MM.1S (cell line): ENCODE results near the gene TIMP1.

Experiments
- DNase-seq: peaks from one replicate; pipeline ENCODE4 v3.0.0-alpha.2; 2015
- H2AFZ ChIP-seq: fragments of 300-600 bp; sonication (generic); 2 replicates; pipeline ENCODE4 v1.6.0; 2016; ENCODE audit warnings: antibody characterized with exemption, low read length
- H3F3A ChIP-seq: fragments of 300-600 bp; sonication (generic); 2 replicates; pipeline ENCODE4 v1.6.1; 2016; ENCODE audit warnings: mild to moderate bottlenecking, antibody characterized with exemption, low read length, moderate library complexity, mixed read lengths; ENCODE audit not compliant: insufficient read depth
- H3K27ac ChIP-seq: fragments of 300-600 bp; sonication (generic); 2 replicates; pipeline ENCODE4 v1.5.1; 2016; ENCODE audit warnings: mild to moderate bottlenecking, low read length
- H3K27me3 ChIP-seq: fragments of 300-600 bp; sonication (generic); replicated peaks from 2 replicates; pipeline ENCODE4 v1.6.0; 2016; ENCODE audit warnings: low read length; ENCODE audit not compliant: insufficient read depth
- H3K36me3 ChIP-seq: fragments of 300-600 bp; sonication (generic); replicated peaks from 2 replicates; pipeline ENCODE4 v1.6.1; 2016; ENCODE audit warnings: mild to moderate bottlenecking, low read length, mixed read lengths; ENCODE audit not compliant: insufficient read depth
- H3K4me1 ChIP-seq: fragments of 300-600 bp; sonication (generic); 2 replicates; pipeline ENCODE4 v1.6.1; 2016; ENCODE audit warnings: low read length, mixed read lengths
- H3K4me2 ChIP-seq: fragments of 300-600 bp; sonication (generic); 2 replicates; pipeline ENCODE4 v1.6.0; 2016; ENCODE audit warnings: low read depth, low read length
- H3K4me3 ChIP-seq: fragments of 300-600 bp; sonication (generic); 2 replicates; pipeline ENCODE4 v1.5.1; 2016; ENCODE audit warnings: low read length, mixed read lengths
- H3K79me2 ChIP-seq: fragments of 300-600 bp; sonication (generic); 2 replicates; pipeline ENCODE4 v1.6.1; 2016; ENCODE audit warnings: mixed run types, low read length, mixed read lengths
- H3K9ac ChIP-seq: fragments of 300-600 bp; sonication (generic); 2 replicates; pipeline ENCODE4 v1.6.1; 2016; ENCODE audit warnings: low read length, mixed read lengths
- H3K9me2 ChIP-seq: fragments of 300-600 bp; sonication (generic); replicated peaks from 2 replicates; pipeline ENCODE4 v1.6.1; 2016; ENCODE audit warnings: mild to moderate bottlenecking, low read length, mixed read lengths; ENCODE audit not compliant: insufficient read depth
- H3K9me3 ChIP-seq: fragments of 300-600 bp; sonication (generic); replicated peaks from 2 replicates; pipeline ENCODE4 v1.6.1; 2016; ENCODE audit warnings: mild to moderate bottlenecking, low read length, mixed read lengths; ENCODE audit not compliant: insufficient read depth
- H4K20me1 ChIP-seq: fragments of 300-600 bp; sonication (generic); 2 replicates; pipeline ENCODE4 v1.6.1; 2016; ENCODE audit warnings: mild to moderate bottlenecking, low read length, moderate library complexity, mixed read lengths; ENCODE audit not compliant: insufficient read depth
- EZH2 ChIP-seq: fragments of 300-600 bp; sonication (generic); optimal IDR thresholded peaks from 2 replicates; pipeline ENCODE3; 2017; ENCODE audit warnings: low read depth, mild to moderate bottlenecking, antibody characterized with exemption, low read length, mixed read lengths
- EZH2phosphoT487 ChIP-seq: fragments of 300-600 bp; sonication (generic); IDR thresholded peaks from 2 replicates; pipeline ENCODE4 v1.6.1; 2018; ENCODE audit warnings: antibody characterized with exemption, low read length
- TF ChIP-seq, protein P1 (sequence below): fragments of 300-600 bp; sonication (generic); IDR thresholded peaks from 2 replicates; pipeline ENCODE4 v1.5.1; 2016; ENCODE audit warnings: antibody characterized with exemption, low read length, mixed read lengths

The TIMP1 gene

DNA sequence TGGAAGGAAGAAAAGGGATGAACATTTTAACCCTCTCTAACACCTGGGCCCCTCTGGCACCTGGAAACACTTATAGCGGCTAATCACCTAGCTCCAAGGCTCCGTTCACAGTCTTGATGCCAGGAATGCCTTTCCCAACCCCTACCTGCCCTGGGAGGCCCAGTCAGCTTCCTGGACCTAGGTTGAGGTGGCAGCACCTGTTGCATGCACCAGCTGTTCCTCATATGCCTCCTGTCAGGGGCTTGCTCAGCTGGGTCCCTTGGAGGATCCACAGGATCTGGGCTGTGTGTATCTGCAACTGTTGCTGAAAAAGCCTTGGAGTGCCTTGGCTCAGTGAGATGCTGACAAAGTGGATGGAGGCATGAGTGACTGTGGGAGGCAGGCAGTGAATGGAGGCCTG, 43.1 kb downstream of the TIMP1 start:
- Histone ChIP-seq H3F3A (no peaks in the 10 kb centered on the region), H3K27ac (no peak overlapping the region), H3K79me2 (no peaks in the 10 kb centered on the region), H3K9me2 (no peaks in the 10 kb centered on the region), H3K27me3 (no peaks in the 10 kb centered on the region), H3K9me3 (no peaks in the 10 kb centered on the region), H4K20me1 (no peaks in the 10 kb centered on the region), H3K36me3 (no peaks in the 10 kb centered on the region), H2AFZ (no peak overlapping the region), H3K9ac (no peak overlapping the region), H3K4me3 (no peak overlapping the region), H3K4me1 (peaks cover 6% of the 10 kb centered on the region; the same call in 1 of the 2 replicates), H3K4me2 (no peak overlapping the region)
- no peak for DNase-seq
- TF ChIP-seq EZH2 (no peak), EZH2phosphoT487 (no peak)
- TF ChIP-seq, protein P1, sequence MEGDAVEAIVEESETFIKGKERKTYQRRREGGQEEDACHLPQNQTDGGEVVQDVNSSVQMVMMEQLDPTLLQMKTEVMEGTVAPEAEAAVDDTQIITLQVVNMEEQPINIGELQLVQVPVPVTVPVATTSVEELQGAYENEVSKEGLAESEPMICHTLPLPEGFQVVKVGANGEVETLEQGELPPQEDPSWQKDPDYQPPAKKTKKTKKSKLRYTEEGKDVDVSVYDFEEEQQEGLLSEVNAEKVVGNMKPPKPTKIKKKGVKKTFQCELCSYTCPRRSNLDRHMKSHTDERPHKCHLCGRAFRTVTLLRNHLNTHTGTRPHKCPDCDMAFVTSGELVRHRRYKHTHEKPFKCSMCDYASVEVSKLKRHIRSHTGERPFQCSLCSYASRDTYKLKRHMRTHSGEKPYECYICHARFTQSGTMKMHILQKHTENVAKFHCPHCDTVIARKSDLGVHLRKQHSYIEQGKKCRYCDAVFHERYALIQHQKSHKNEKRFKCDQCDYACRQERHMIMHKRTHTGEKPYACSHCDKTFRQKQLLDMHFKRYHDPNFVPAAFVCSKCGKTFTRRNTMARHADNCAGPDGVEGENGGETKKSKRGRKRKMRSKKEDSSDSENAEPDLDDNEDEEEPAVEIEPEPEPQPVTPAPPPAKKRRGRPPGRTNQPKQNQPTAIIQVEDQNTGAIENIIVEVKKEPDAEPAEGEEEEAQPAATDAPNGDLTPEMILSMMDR = no peak

DNA sequence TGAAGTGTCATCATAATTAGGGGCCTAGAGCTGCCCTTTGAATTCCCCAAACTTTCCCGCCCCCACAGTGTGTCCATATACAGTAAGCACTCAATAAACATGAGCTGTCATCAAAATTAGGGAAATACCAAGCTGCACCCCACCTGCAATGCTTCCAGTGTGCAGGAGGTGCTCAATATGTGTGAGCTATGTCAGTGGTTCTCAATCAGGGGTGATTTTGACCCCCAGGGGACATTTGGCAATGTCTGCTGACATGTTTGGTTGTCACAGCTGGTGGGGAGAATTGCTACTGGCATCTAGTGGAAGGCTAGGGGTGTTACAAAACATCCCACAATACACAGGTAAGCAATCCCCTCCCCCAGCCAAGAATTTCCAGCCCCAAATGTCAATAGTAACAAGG, 46.7 kb downstream of the TIMP1 start:
- Histone ChIP-seq H3K36me3 (no peaks in the 10 kb centered on the region), H3K4me2 (no peak overlapping the region), H4K20me1 (no peaks in the 10 kb centered on the region), H3K4me1 (peaks cover 6% of the 10 kb centered on the region; the same call in 1 of the 2 replicates), H3K9me2 (no peaks in the 10 kb centered on the region), H2AFZ (no peak overlapping the region), H3K9me3 (no peaks in the 10 kb centered on the region), H3F3A (no peaks in the 10 kb centered on the region), H3K27ac (no peak overlapping the region), H3K4me3 (no peak overlapping the region), H3K79me2 (no peaks in the 10 kb centered on the region), H3K27me3 (no peaks in the 10 kb centered on the region), H3K9ac (no peak overlapping the region)
- no peak for DNase-seq
- TF ChIP-seq EZH2phosphoT487 (no peak), EZH2 (no peak)
- TF ChIP-seq, protein P1 = no peak

DNA sequence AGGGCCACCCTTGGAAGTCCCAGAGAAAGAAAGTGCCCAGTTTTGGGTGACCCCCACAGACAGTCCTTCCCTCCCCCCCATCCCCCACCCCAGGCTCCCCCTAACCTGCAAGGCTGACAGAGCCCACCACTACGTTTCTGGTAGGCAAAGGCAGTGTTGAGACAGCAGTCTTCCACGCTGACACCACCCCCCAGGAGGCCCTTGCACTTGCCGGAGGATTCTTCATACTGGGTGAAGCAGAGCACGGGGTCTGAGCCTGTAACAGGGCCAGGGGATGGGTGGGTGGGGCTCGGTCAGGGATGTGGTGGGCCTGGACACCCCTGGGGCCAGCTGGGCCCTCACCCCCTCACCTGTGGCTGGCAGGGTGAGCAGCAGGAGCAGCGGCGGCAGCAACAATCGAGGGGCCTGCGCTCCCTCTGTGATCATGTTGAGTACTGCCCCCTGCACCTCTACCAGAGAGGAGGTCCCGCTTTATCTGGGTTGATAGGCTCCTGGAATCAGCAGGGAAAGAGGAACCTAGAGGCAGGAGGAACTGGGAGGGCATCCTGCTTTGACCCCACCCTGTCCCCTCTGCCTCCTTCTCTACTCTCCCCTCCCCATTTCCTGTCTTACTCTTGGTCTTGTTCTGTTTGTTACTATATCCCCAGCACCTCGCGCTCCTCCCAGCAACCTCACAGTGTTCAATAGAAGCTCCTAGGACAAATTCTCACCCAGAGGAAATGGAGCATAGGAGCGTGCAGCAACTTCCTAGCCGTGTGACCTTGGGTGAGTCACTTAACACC, 47.4 kb downstream of the TIMP1 start, which contains the start of gene CFP:
Gene CFP, minus strand, starts transcription at position 512 of the 782 bp plus-strand sequence. Its CDS starts 86 bp downstream, at position 426.
- no peaks in the 10 kb centered on the region for H4K20me1 ChIP-seq
- no peak within 1 kb of the TSS for H3K9ac ChIP-seq
- H3F3A ChIP-seq = no peaks in the 10 kb centered on the region
- no peak within 1 kb of the TSS for H3K4me3 ChIP-seq
- H3K9me3 ChIP-seq = no peaks in the 10 kb centered on the region
- H3K9me2 ChIP-seq = no peaks in the 10 kb centered on the region
- DNase-seq = no peak
- no peaks in the 10 kb centered on the region for H3K79me2 ChIP-seq
- TF ChIP-seq EZH2 (no peak), EZH2phosphoT487 (no peak)
- TF ChIP-seq, protein P1 = no peak
- no peaks in the 10 kb centered on the region for H3K27me3 ChIP-seq
- H3K27ac ChIP-seq = no peak within 1 kb of the TSS
- H3K4me1 ChIP-seq = peaks cover 6% of the 10 kb centered on the region; the same call in 1 of the 2 replicates
- no peak within 1 kb of the TSS for H3K4me2 ChIP-seq
- H3K36me3 ChIP-seq = no peaks in the 10 kb centered on the region
- no peak within 1 kb of the TSS for H2AFZ ChIP-seq
